Right renal cortex interstitium (tissue), 3 donors: ENCODE data around the gene CD302. TPM values are rescaled to one million over a fixed set of nuclear protein-coding genes. Genes with fewer than 3 reads are reported as not detected.
"Not testable (repeated sequence)": the region's sequence is repeated elsewhere in the genome, so short reads cannot be mapped to it uniquely, and the experiment has no call there.

ENCODE experiments used
- DNase-seq, 3 donors: peaks; one replicate each; pipeline ENCODE4 v3.0.0-alpha.2; 2013; ENCODE audit warnings: low read depth in 3 of 3, low spot score in 2 of 3
- polyA plus RNA-seq, 3 donors: library from polyadenylated mRNA; unstranded; fragments of 120-200 nt; gene quantifications; one replicate each; pipeline ENCODE4 v1.2.1, GENCODE V29; 2013; ENCODE audit not compliant: insufficient read length in 3 of 3

The CD302 gene
- polyA plus RNA-seq, 3 donors: 13.4 to 15.9 (median 14.0) TPM

GRCh38 chr2:159795841-159796690, 1.9 kb downstream of the CD302 start:
- no peak for DNase-seq

- no peak for DNase-seq
Observed at GRCh38 chr2:159793326-159793725, 4.7 kb downstream of the CD302 start.

GRCh38 chr2:159792599-159792998, 5.4 kb downstream of the CD302 start:
- no peak for DNase-seq

- no peak for DNase-seq
Observed at GRCh38 chr2:159792036-159792435, 6.0 kb downstream of the CD302 start.

GRCh38 chr2:159790323-159790722, 7.7 kb downstream of the CD302 start:
- DNase-seq: no peak

- no peak for DNase-seq
Observed at GRCh38 chr2:159788253-159788652, 9.8 kb downstream of the CD302 start.

- DNase-seq: not testable (repeated sequence)
Observed at GRCh38 chr2:159787647-159788046, 10.4 kb downstream of the CD302 start.

- no peak for DNase-seq
Observed at GRCh38 chr2:159786938-159787337, 11.1 kb downstream of the CD302 start.

GRCh38 chr2:159785195-159785594, 12.8 kb downstream of the CD302 start:
- no peak for DNase-seq

- not testable (repeated sequence) for DNase-seq
Observed at GRCh38 chr2:159784744-159785143, 13.3 kb downstream of the CD302 start.

GRCh38 chr2:159783556-159783955, 14.5 kb downstream of the CD302 start:
- DNase-seq: no peak

- DNase-seq: no peak
Observed at GRCh38 chr2:159776321-159776720, 21.7 kb downstream of the CD302 start.

- DNase-seq: no peak
Observed at GRCh38 chr2:159775021-159775420, 23.0 kb downstream of the CD302 start.

- DNase-seq: no peak
Observed at GRCh38 chr2:159774370-159774990, 23.5 kb downstream of the CD302 start.

- no peak for DNase-seq
Observed at GRCh38 chr2:159773886-159774285, 24.1 kb downstream of the CD302 start.

GRCh38 chr2:159773426-159773825, 24.6 kb downstream of the CD302 start:
- DNase-seq: no peak

- no peak for DNase-seq
Observed at GRCh38 chr2:159769147-159769546, 28.9 kb downstream of the CD302 start.

- DNase-seq: no peak
Observed at GRCh38 chr2:159762075-159762474, 35.9 kb downstream of the CD302 start.

- no peak for DNase-seq
Observed at GRCh38 chr2:159760326-159760725, 37.7 kb downstream of the CD302 start.

GRCh38 chr2:159759577-159759976, 38.4 kb downstream of the CD302 start:
- DNase-seq: no peak

- DNase-seq: no peak
Observed at GRCh38 chr2:159758686-159759085, 39.3 kb downstream of the CD302 start.

- no peak for DNase-seq
Observed at GRCh38 chr2:159758239-159758638, 39.8 kb downstream of the CD302 start.
